AG04450 (cell line): ENCODE data around the gene ANKRD40CL. TPM values are rescaled to one million over a fixed set of nuclear protein-coding genes. Genes with fewer than 3 reads are reported as not detected.

Experiments used
- CTCF ChIA-PET: fragments of 300-600, 350-600 bp; formaldehyde crosslinking; extraction: SDS; loops from one replicate; lab custom pipeline; 2022; ENCODE audit warnings: antibody characterized with exemption, inconsistent platforms; lab: Charles Lee
- POLR2A ChIA-PET: fragments of 350-600 bp; formaldehyde crosslinking; extraction: SDS; loops from one replicate; lab custom pipeline; 2021; ENCODE audit warnings: antibody characterized with exemption, inconsistent platforms; lab: Yijun Ruan, JAX
- DNase-seq: peaks from one replicate; pipeline ENCODE4 v3.0.0-alpha.2; 2011; ENCODE audit warnings: low read depth, low spot score
- H3K27ac ChIP-seq: one replicate; pipeline ENCODE4 v1.5.1; 2012; ENCODE audit warnings: low read depth, low read length, control low read depth
- H3K27me3 ChIP-seq: one replicate; pipeline ENCODE4 v1.6.0; 2012; ENCODE audit warnings: low read length; ENCODE audit not compliant: control insufficient read depth, insufficient read depth
- H3K4me3 ChIP-seq: 2 replicates; pipeline ENCODE4 v1.5.1; 2011; ENCODE audit warnings: mild to moderate bottlenecking, low read depth, low read length, control low read depth
- H3K9me3 ChIP-seq: 2 replicates; pipeline ENCODE4 v1.5.1; 2012; ENCODE audit warnings: low read length; ENCODE audit not compliant: control insufficient read depth, insufficient read depth
- polyA plus RNA-seq: library from polyadenylated mRNA; depleted of rRNA; stranded (reverse); fragments of >200 nt; gene quantifications from 2 replicates; pipeline ENCODE4 v1.2.3, GENCODE V29; 2011
- TF ChIP-seq, protein P1 (sequence below): IDR thresholded peaks from 2 replicates; pipeline ENCODE4 v1.5.1; 2011; ENCODE audit warnings: low read depth, low read length, control low read depth, inconsistent platforms

The ANKRD40CL gene
- polyA plus RNA-seq, 1 experiment, result not detected

DNA sequence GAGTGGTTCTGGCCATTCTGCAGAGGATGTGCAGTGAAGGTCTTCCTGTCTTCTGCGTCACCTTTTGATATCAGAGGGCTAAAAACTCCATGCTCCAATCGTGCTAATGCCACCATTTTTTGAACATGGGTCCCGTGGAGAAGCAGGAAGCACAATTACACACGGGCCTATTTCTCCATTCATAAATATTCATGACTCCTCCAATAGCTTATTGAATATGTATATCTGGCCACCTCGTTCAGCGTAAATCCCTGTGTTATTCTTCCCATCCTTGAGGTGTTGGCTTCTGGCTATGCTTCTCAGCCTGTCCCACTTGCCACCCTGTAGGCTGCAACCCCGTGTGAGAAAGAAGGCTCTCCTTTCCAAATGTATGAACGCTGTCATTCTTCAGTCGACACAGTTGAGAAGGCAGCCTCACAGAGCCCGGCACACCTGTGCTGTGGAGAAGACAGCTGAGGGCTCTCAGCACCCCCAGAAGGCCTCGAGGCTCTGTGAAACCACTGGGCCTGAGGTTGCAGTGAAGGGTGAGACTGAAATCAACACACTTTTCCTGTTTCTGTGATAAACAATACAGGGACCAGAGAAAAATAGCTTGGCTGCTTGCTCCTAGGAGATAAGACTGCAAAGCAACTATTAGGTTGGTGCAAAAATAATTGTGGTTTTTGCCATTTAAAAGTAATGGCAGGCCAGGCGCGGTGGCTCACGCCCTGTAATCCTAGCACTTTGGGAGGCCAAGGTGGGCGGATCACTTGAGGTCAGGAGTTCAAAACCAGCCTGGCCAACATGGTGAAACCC, 4.9 kb upstream of the ANKRD40CL start:
- Histone ChIP-seq H3K27me3 (peaks cover 4% of the 10 kb centered on the region), H3K27ac (no peak overlapping the region), H3K4me3 (no peak overlapping the region), H3K9me3 (no peaks in the 10 kb centered on the region)
- POLR2A ChIA-PET, result interaction anchor here (0.7 kb wide), 1 partner anchor 296 kb away, joined by 3 read pairs; no protein-coding TSS in a partner anchor
- no peak for DNase-seq
- CTCF ChIA-PET, result interaction anchor here (1.1 to 2.3 kb wide), 2 partner anchors 11 to 80 kb away, joined by 3 to 13 read pairs; no protein-coding TSS in a partner anchor
- TF ChIP-seq, protein P1, sequence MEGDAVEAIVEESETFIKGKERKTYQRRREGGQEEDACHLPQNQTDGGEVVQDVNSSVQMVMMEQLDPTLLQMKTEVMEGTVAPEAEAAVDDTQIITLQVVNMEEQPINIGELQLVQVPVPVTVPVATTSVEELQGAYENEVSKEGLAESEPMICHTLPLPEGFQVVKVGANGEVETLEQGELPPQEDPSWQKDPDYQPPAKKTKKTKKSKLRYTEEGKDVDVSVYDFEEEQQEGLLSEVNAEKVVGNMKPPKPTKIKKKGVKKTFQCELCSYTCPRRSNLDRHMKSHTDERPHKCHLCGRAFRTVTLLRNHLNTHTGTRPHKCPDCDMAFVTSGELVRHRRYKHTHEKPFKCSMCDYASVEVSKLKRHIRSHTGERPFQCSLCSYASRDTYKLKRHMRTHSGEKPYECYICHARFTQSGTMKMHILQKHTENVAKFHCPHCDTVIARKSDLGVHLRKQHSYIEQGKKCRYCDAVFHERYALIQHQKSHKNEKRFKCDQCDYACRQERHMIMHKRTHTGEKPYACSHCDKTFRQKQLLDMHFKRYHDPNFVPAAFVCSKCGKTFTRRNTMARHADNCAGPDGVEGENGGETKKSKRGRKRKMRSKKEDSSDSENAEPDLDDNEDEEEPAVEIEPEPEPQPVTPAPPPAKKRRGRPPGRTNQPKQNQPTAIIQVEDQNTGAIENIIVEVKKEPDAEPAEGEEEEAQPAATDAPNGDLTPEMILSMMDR, result no peak

DNA sequence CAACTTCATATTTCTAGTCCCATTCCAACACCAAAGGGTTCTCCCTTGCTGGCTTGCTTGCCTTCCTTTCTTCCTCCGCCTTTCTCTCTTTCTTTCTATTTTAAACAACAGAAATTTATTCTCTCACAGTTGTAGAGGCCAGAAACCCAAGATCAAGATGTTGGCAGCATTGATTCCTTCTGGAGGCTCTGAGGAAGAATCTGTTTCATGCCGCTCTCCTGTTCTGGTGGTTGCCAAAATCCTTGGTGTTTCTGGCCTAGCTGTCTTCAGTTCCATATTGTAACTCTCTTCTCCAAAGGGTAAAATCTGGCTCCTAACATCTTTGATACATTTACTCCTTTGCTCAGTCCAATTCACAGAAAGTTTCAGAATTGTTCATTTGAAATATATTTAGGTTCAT, 3.0 kb upstream of the ANKRD40CL start:
- H3K27ac ChIP-seq, result no peak overlapping the region
- H3K27me3 ChIP-seq, result peaks cover 7% of the 10 kb centered on the region
- no peak for DNase-seq
- POLR2A ChIA-PET, result no interaction called here
- CTCF ChIA-PET, result no interaction called here
- no peak overlapping the region for H3K4me3 ChIP-seq
- TF ChIP-seq, protein P1, result no peak
- H3K9me3 ChIP-seq, result no peaks in the 10 kb centered on the region

DNA sequence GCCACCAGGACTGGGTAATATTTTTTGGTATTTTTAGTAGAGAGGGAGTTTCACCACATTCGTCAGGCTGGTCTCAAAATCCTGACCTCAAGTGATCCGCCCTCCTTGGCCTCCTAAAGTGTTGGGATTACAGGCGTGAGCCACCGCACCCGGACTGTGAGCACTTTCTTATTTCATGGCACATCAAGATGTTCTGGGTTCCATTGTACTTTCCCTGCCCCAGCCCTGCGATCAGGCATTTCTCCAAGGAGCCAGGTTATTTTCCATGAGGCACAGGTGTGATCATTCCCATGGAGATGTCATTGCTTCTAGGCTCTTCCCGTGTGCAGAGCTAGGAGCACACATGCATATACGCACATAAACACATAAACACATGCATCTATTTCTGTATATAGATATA, 2.6 kb upstream of the ANKRD40CL start:
- no peaks in the 10 kb centered on the region for H3K9me3 ChIP-seq
- no peak for DNase-seq
- H3K27ac ChIP-seq, result no peak overlapping the region
- TF ChIP-seq, protein P1, result no peak
- peaks cover 7% of the 10 kb centered on the region for H3K27me3 ChIP-seq
- POLR2A ChIA-PET, result no interaction called here
- CTCF ChIA-PET, result interaction anchor here (0.6 to 1.2 kb wide), 2 partner anchors 13 to 72 kb away, joined by 3 to 5 read pairs; no protein-coding TSS in a partner anchor
- H3K4me3 ChIP-seq, result no peak overlapping the region

DNA sequence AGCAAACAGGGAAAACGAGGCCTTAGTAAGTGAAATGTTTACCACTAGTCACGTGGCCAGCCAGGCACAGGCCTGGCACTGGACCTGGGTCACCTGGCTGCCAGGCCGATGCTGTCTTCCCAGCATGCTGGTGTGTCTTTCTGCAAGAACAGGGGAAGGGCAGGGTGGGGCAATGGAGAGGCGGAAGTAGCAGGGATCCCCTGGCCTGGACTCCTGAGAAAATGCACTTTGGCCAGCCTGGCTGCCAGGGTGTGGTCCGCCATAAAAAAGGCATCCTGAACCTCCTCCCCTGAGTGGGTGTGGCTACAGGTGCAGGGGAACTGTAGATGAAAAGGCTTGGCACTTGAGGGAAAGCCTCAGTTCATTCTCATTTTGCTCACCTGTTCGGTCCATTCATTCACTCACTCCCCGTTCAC, 1.0 kb upstream of the ANKRD40CL start:
- Histone ChIP-seq H3K27me3 (peaks cover 7% of the 10 kb centered on the region), H3K4me3 (no peak overlapping the region), H3K9me3 (no peaks in the 10 kb centered on the region), H3K27ac (no peak overlapping the region)
- TF ChIP-seq, protein P1, result no peak
- ChIA-PET POLR2A (no interaction called here), CTCF (interaction anchor here (0.5 to 1.4 kb wide), 4 partner anchors 14 to 73 kb away, joined by 3 to 7 read pairs (median 3); no protein-coding TSS in a partner anchor)
- no peak for DNase-seq

DNA sequence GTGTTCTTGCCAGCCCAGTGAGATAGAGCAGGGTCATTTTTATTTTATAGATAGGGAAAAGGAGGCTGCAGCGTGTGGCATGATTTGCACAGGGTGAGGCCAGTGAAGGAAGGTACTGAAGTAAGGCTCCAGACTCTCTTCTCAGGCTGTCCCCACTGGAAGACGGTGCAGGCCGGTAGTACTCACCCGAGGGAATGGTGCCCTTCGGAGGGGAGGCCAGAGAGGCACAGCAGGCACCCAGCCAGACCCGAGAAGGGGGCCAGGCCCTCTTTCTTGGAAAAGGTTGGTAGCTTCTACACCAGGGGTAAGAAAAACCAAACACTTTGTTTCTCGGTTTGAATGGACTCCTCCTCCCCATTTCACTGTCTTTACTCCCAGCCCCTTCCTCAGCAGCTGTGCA, 288 bp downstream of the ANKRD40CL start:
- H3K4me3 ChIP-seq, result no peak overlapping the region
- no peak overlapping the region for H3K27ac ChIP-seq
- CTCF ChIA-PET, result interaction anchor here (1.1 to 1.4 kb wide), 2 partner anchors 16 to 74 kb away, joined by 4 to 7 read pairs; no protein-coding TSS in a partner anchor
- POLR2A ChIA-PET, result no interaction called here
- DNase-seq, result no peak
- H3K9me3 ChIP-seq, result no peaks in the 10 kb centered on the region
- peaks cover 7% of the 10 kb centered on the region for H3K27me3 ChIP-seq
- TF ChIP-seq, protein P1, result no peak
